DMS79 (cell line): ENCODE results near the gene QPCT.
"Not testable (repeated sequence)": the region's sequence is repeated elsewhere in the genome, so short reads cannot be mapped to it uniquely, and the experiment has no call there.

Source experiments
- DNase-seq: peaks from one replicate; lab custom pipeline; 2025; lab: John Stamatoyannopoulos, UW

Gene QPCT

DNA sequence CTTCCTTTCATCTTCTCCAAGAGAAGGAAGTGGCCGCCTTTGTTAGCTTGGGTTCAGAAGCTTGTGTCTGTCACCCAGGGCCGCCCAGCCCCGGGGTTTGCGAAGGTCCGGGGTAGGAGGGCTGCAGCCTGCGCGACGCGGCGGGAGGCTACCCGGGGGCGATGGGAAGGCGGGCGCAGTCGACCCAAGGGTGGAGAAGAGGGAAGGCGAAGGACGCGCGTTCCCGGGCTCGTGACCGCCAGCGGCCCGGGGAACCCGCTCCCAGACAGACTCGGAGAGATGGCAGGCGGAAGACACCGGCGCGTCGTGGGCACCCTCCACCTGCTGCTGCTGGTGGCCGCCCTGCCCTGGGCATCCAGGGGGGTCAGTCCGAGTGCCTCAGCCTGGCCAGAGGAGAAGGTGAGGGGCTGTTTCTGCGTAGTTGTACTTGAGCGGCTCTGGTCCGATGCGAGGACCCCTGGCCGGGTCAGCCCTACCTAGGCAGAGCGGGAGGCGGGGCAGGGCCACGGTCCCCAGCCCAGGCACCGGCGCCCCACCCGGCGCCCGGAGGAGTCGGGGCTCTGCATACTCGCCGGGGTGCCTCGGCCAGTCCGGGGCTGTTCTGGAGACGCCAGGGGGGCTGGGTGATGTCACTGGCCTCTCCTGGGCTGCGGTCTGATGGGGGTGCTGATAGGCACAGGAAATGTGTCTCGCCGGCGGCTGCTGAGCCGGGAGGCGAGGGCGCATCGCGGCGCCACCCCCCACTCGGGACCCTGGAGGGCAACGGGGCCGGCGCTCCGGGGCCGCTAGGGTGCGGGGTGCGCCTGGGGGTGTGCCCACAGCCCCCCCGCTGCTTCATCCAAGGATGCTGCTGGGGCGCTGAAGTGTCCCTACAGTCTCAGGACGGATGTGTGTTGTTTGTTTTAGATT, at the start of gene QPCT:
Gene QPCT, plus strand, starts transcription at position 178 of the 909 bp plus-strand sequence. Its CDS starts 102 bp downstream, at position 280.
- peak; percentile 52 for DNase-seq

DNA sequence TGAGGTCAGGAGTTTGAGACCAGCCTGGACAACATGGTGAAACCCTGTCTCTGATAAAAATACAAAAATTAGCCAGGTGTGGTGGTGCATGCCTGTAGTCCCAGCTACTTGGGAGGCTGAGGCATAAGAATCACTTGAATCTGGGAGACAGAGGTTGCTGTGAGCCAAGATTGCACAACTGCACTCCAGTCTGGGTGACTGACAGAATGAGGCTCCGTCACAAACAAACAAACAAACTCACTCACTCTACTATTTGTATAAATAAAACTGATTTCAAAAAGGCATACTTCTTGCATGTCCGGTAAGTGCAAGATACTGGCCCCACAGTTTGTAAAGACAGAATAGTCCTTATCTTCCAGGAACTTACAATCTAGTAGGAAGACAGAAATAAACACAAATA, 49.6 kb upstream of the QPCT start:
- not testable (repeated sequence) for DNase-seq

DNA sequence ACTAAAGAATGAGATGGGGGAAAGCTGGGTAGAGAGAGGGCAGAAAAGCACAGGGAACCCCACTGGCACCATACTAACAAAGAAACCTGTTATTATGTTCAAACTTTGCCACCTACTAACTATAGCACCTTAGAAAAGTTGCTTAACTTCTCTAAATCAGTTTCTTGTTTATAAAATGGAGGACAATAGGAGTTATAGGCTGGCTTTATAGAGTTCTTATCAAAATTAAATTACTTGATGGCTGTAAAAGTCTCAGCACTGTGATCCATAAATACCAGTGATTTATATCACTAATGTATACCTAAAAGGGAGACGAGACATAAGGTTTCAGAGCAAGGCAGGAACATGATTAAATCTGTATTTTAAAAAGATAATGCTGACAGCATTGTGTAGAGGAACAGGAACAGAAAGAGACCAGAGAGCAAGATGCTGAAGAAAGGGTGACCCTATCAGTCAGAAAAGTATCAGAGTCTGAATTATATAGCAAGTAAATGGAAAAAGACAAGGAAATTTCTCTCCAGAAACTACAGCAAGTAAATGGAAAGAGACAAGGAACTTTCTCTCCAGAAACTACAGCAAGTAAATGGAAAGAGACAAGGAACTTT, 48.9 kb upstream of the QPCT start:
- DNase-seq: no peak

DNA sequence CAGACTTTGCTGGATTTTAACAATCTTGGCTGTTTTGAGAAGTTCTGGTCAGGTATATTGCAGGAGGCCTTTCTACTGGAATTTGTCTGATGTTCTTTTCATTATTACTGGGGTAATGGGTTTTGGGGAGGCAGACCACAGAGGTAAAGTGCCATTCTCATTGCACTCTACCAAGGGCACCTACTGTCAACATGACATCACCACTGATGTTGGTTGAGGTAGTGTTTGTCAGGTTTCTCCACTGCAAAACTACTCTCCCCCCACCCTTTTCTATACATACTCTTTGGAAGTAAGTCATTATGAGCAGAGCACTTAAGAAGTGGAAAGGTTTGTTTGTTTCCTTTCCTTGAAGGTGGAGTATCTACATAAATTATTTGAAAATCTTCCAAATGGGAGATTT, 46.8 kb upstream of the QPCT start:
- DNase-seq: no peak

DNA sequence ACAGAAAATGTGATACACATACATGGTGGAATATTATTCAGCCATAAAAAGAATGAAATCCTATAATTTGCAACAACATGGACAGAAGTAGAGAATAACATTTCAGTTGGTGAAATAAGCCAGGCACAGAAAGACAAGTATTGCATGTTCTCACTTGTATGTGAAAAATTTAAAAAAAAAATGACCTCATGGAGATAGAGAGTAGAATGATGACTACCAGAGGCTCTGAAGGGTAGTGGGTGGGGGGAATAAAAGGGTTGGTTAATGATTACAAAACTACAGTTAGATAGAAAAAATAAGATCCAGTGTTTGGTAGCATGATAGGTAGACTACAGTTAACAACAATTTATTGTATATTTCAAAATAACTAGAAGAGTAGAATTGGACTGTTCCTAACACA, 44.3 kb upstream of the QPCT start:
- no peak for DNase-seq

DNA sequence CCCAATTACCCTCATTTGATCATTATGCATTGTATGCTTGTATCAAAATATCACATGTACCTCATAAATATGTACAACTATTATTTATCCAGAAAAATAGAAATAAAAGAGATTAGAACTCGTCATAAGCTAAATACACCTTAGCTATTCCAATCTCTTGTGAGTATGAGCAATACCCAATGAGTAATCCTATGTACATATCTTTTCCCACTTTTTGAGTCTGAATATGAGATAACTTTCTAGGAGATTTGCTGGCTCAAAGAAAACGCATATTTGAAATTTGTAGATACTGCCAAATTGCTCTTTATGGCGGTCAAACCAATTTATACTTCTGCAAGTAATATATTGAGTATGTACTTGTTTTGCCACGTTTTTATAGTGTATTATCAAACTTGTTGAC, 43.9 kb upstream of the QPCT start:
- no peak for DNase-seq

DNA sequence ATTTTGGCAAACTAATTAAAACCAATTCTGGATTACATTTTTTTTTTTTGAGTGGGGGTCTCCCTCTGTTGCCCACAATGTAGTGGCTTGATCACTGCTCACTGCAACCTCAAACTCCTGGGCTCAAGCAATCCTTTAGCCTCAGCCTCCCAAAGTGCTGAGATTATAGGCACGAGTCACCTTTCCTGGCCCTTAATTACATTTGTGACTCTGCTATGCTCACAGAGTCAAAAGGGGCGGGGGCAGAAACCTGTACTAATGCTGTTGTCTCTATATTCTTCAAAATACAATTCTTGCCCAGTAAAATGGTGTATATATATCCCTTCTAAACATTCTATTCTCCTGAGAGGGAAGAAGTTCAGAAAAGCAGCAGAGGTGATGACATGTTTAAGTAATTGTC, 43.0 kb upstream of the QPCT start:
- no peak for DNase-seq

DNA sequence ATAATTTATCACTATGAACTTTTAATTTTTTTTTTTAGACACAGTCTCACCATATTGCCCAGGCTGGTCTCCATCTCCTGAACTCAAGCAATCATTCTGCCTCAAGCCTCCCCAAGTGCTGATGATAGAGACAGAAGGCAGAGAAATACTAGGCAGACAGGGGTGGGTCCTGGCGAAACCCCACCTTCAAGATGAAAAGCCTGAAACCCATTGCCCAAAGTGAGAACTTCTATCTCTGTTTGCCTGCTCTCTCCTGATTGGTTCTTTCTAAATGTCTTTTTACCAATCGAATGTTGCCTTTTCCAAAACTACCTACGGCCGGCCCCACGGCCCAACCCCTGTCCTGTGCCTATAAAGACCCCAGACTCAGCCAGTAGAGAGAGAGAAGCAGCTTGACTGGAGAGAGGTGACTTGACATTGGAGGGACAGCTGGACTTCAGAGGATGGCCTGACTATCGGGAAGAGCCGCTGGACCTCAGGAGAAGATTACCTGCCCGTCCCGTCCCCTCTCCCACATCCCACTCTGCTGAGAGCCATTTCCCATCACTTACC, 41.7 kb upstream of the QPCT start:
- no peak for DNase-seq

DNA sequence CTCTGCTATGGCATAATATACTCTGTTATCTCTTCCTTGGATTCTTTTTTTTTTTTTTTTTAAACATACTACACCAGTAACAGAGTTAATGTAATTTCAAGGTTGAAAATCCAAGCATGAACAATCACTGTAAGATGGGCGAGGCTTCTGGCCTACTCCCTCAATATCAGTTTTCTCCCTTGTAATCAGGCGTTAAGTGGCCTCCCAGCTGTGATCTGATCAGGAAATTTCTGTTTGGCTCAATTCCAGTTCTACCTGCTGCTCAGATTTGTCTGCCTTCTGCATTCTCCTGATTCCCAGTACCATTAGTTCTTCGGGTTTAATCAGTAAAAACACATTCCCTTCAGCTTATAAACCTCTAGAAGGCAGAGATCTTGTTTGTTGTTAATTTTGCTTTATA, 38.4 kb upstream of the QPCT start:
- DNase-seq: no peak

DNA sequence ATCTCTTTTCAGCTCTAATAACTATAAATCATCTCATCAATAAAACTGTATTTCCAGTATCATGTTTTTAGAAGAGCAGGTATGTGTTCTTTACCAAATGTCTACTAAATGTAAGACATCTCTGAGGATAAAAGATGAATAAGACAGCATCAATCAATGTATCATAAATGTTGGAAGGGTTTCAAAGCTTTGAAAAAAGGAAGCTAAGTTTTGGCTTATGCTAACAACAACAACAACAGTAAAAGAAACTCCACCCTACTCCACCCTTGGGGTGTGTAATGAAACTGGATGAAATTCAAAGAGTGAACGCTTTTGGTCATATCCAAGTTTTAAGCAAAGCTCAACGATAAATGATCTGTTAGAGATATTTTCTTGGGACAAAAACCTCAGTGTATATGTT, 36.9 kb upstream of the QPCT start:
- DNase-seq: no peak

DNA sequence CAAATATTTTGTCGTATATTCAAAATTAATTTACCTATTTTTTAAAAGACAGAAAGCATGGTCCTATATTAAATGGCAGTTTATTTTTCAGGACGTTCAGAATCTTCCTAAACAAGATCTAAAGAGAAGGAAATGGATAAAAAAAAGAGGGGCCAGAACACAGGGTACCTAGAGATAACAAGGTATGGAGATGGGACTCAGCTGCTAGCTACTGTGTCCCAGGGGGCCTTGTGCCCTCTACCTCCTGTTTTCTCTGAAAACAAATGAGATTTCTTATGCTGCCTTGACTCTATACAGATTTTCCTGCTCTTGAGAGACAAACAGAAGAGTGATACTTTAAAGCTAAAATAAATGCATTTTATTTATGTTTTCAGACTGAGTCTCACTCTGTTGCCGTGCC, 29.1 kb upstream of the QPCT start:
- no peak for DNase-seq

DNA sequence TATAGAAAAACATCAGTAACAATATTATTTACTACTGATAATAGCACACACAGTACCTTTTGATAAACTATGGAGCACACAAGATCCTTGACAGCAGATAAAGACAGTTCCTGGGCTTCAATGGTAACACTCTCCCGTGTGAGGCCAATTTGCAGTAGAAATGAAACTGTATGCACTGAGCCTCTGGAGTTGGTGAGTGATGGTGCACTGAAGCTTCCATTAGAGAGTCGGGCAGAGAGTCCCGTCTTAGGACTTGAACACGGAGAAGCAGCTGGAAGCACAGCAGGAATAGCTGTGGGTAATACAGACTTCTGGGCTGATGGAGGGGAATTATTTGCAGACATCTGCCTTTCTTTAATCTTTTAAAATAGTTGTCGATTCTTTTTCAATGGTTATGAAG, 28.2 kb upstream of the QPCT start:
- no peak for DNase-seq

DNA sequence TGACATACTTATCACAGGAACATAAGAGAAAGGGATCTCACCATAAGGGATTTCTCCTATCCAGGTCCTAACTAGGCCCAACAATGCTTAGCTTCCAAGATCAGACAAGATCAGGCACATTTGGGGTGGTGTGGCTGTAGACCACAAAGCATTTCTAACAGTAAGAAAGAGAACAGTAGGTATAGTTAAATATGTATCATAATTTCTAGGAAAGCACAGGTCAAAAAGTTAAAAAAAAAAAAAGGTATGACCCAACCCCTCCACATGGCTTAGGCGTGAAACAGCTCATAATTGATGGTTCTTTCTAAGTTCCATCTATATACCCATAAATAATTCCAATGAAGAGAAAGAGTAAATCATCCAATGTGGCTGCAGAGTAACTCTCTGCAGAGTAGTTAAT, 26.7 kb upstream of the QPCT start:
- DNase-seq: no peak

DNA sequence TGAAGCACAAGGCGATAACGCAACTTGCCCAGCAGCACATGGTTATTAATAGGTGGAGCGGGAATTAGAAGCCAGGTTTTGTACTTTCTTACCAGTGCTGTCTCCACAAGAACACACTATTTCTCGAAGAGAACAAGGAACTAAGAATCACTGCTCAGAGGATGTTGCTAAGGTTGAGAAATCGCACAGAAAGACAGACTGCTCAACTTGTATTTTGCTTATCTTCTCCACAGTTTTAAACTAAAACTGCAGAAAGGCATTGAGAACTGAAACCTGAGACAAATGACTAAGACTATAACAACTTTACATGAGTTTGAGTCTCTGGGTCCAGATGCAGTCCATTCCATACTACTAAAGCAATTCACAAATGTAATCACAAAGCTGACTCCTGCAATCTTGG, 26.0 kb upstream of the QPCT start:
- DNase-seq: no peak

DNA sequence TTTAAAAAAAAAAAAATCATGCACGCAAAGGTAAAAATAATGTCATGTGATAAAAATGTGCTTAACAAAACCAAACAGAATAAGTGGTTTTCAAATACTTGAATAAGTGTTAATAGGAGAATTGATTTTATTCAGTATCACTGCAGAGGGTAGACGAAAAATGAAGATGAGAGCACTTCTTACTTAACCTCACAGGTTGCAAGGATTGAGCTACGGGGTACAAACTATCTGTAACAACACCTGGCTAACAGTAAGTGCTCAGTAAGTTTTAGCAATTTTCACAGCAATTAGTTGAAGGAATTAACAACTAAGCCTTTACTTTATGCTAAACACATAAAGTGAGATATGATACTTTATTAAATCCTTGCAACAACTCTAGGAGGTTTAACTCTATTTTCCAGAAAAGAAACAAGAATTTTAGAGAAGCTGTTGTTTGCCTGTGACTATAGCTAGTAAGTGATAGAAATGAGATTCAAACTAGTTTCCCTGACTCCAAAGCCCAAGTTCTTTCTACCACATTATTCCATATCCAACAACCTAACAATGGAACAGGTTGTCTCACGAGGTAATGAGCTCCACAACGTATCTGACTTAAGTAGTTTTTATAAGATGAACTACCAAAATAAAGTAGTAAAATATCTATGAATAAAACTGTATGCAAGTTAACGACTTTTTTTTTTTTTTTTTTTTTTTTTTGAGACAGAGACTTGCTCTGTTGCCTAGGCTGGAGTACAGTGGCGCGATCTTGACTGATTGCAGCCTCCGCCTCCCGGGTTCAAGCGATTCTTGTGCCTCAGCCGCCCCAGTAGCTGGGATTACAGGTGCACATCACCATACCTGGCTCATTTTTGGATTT, 24.4 kb upstream of the QPCT start:
- DNase-seq: no peak

DNA sequence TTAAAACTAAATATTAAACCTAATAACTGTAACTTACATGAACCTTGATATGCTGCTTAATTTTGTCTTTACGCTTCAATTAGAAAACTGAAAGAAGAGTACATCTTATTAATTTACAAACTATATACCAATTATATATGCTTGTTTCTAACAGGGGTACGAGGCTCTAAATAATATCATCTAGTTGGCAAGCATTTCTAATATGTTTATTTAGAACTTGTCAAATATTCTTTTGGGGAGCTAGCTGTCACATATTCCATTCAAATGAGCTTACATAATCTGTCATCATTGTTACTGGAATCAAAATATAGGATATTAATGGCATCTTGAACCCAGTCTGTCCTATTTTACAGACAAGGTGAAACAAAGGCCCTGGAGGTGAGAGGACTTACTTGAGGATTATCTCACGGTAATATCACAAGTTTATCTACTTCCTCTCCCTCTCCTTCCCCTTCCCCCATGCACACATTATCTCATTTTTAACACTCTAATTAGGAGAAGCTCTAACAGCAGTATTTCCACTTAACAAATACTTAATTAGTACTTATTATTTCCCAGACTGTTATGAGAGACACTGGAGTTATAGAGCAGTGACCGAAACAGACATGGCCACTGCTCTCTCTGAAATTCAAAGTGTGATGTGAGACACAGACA, 23.3 kb upstream of the QPCT start:
- no peak for DNase-seq

DNA sequence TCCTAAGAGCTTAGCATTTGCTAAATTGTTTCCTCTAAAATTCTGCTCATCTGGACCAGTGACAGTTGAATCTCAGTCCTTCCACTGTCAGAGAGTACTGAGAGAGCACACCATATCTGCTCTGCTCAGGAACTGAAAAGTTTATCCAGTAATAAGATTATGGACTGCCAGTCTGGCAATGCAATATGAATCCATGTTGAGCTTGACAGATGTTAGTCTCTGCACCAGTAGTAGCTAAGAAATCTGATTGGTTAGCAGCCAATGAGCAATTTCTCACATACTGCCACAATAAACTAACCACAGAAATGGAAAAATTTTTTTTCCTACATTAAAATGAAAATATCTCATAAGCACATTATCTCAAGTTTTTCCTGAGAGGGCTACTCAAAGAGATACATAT, 22.1 kb upstream of the QPCT start:
- DNase-seq: no peak

DNA sequence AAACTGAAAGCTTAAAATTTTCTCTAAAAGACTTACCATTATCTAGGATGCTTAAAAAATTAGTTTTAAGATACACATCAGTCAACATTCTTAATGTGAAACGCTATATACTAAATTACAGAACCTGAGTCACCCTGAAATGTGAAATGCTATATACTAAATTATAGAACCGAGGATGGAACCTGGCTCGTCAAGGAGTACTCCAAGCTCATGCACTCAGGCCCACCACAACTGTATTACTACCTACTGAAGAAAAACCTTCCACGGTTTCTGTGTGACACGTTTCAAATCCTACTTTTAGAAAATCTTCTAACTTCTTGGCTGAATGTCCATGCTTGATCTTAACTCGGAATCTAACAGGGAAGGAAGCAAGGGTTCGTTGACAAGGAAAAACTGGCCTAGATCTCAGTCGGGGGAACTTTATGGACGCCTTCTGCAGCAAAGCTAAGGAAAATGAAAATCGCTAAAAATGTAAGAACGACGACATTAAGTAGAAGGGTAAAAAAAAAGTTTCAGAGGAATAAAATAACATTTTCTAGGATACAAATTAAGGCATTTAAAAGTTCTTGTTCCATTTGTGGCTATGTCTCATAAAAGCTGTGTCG, 21.2 kb upstream of the QPCT start:
- DNase-seq: no peak

DNA sequence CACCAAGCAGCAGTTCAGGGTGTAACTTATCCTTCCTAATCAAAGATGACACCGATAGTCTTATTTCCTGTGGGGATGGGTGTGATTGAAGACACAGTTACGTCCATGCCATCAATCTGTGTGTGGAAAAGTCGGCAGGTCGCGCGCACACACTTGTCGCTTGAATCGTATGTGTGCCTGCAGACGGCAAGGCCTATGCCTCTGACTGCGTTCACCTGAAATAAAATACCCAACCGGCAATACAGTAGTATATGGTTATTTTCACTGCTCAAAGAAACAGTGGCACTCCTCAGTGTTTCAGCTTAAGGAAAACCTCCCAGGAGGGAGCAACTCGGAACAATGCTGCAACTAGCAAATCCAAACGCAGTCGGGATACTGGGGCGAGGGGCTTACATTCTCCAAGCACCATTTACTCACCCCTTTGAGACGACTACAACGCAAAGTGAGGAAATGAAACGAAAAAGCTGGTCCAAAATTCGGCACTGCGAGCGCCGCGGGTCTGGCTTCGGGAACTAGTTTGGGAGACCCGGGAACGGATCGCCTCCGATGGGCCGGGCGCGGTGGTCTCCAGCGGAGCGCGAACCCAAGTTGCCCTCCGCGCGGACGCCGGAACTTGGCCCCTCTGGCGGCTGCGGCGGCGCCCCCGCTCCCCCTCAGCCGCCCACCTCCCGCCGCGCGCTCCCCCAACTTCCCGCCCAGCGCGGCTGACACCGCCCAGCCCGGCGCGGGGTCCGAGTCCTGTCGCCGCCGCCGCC, 20.5 kb upstream of the QPCT start:
- peak; percentile 4 for DNase-seq

DNA sequence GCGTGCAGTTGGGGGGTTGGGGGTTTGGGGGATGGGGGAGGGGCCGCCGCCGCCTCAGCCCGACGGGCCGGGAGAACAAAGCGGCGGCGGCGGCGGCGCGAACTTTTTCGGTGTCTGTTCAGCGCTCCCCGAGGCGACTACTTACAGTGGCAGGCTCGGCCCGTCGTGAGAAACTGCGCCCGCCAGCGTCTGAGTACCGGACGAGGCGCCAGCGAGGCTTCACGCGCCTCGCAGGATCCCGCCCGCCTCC, 20.0 kb upstream of the QPCT start:
- no peak for DNase-seq
